GDM1 (cell line): Measurements from ENCODE around the gene SYNJ1.
"Not testable (repeated sequence)": the region's sequence is repeated elsewhere in the genome, so short reads cannot be mapped to it uniquely, and the experiment has no call there.

Experiments
- DNase-seq: peaks from one replicate; lab custom pipeline; 2025; lab: John Stamatoyannopoulos, UW

The SYNJ1 gene

GRCh38 chr21:32695482-32695881 lies 32.3 kb downstream of the SYNJ1 start:
- DNase-seq, result not testable (repeated sequence)

GRCh38 chr21:32693581-32693980 lies 34.2 kb downstream of the SYNJ1 start:
- no peak for DNase-seq

- DNase-seq, result no peak
Observed at GRCh38 chr21:32690085-32690484, 37.7 kb downstream of the SYNJ1 start.

- DNase-seq, result no peak
Observed at GRCh38 chr21:32687643-32688345, 40.0 kb downstream of the SYNJ1 start.

- no peak for DNase-seq
Observed at GRCh38 chr21:32682696-32683474, 44.9 kb downstream of the SYNJ1 start.

GRCh38 chr21:32674731-32675130 lies 53.1 kb downstream of the SYNJ1 start:
- no peak for DNase-seq

GRCh38 chr21:32674038-32674437 lies 53.8 kb downstream of the SYNJ1 start:
- DNase-seq, result no peak

GRCh38 chr21:32666258-32666657 lies 61.6 kb downstream of the SYNJ1 start:
- no peak for DNase-seq

GRCh38 chr21:32664095-32664494 lies 63.7 kb downstream of the SYNJ1 start:
- not testable (repeated sequence) for DNase-seq

GRCh38 chr21:32661981-32662380 lies 65.8 kb downstream of the SYNJ1 start:
- DNase-seq, result not testable (repeated sequence)

- DNase-seq, result not testable (repeated sequence)
Observed at GRCh38 chr21:32661026-32661782, 66.6 kb downstream of the SYNJ1 start.

- no peak for DNase-seq
Observed at GRCh38 chr21:32658524-32658923, 69.3 kb downstream of the SYNJ1 start.

- DNase-seq, result no peak
Observed at GRCh38 chr21:32653326-32653901, 74.4 kb downstream of the SYNJ1 start.

- no peak for DNase-seq
Observed at GRCh38 chr21:32648165-32648564, 79.6 kb downstream of the SYNJ1 start.

GRCh38 chr21:32645261-32646182 lies 82.3 kb downstream of the SYNJ1 start:
- no peak for DNase-seq

GRCh38 chr21:32641710-32642698 lies 85.8 kb downstream of the SYNJ1 start:
- DNase-seq, result no peak

GRCh38 chr21:32626621-32627196 lies 101.1 kb downstream of the SYNJ1 start:
- DNase-seq, result no peak

GRCh38 chr21:32618218-32618617 lies 109.6 kb downstream of the SYNJ1 start:
- DNase-seq, result not testable (repeated sequence)

GRCh38 chr21:32613436-32614043 lies 114.3 kb downstream of the SYNJ1 start:
- no peak for DNase-seq
